Measurements from ENCODE around the gene ITPR1.

ITPR1 gene

GRCh38 chr3:4786431-4786830, 293.3 kb downstream of the ITPR1 start:
- Histone ChIP-seq H3K4me3 (ENCODE audit: low read length) (no peak overlapping the region), H3K4me1 (ENCODE audit: control insufficient read depth, insufficient read depth, low read length) (no peaks in the 10 kb centered on the region), H3K9ac (ENCODE audit: low read length) (no peak overlapping the region), H3K36me3 (ENCODE audit: control insufficient read depth, insufficient read depth, low read length, severe bottlenecking) (peaks cover 13% of the 10 kb centered on the region), H3K9me3 (ENCODE audit: control insufficient read depth, low read length) (peaks cover 8% of the 10 kb centered on the region), H3K27me3 (replicated peaks; ENCODE audit: control insufficient read depth, insufficient read depth, low read length) (no peaks in the 10 kb centered on the region)
- DNase-seq (ENCODE audit: low read depth), result no peak

DNA sequence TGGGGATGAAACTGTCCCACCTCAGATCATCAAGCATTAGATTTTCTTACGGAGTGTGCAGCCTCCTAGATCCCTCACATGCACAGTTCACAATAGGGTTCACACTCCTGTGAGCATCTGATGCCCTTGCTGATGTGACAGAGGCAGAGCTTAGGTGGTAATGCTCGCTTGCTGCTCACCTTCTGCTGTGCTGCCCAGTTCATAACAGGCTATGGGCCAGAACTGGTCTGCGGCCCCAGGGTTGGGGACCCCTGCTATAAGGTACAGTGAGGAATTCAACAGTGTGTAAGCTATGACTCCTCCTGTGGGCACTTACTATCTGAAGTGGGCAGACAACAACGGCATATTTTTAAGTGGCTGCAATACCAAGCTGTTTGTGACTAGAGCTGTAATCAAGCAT, 298.2 kb downstream of the ITPR1 start:
- Histone ChIP-seq H3K9ac (ENCODE audit: low read length) (no peak overlapping the region), H3K9me3 (ENCODE audit: control insufficient read depth, low read length) (peaks cover 11% of the 10 kb centered on the region), H3K4me3 (ENCODE audit: low read length) (no peak overlapping the region), H3K36me3 (ENCODE audit: control insufficient read depth, insufficient read depth, low read length, severe bottlenecking) (peaks cover 10% of the 10 kb centered on the region), H3K27me3 (replicated peaks; ENCODE audit: control insufficient read depth, insufficient read depth, low read length) (no peaks in the 10 kb centered on the region), H3K4me1 (ENCODE audit: control insufficient read depth, insufficient read depth, low read length) (no peaks in the 10 kb centered on the region)
- DNase-seq (ENCODE audit: low read depth), result no peak

DNA sequence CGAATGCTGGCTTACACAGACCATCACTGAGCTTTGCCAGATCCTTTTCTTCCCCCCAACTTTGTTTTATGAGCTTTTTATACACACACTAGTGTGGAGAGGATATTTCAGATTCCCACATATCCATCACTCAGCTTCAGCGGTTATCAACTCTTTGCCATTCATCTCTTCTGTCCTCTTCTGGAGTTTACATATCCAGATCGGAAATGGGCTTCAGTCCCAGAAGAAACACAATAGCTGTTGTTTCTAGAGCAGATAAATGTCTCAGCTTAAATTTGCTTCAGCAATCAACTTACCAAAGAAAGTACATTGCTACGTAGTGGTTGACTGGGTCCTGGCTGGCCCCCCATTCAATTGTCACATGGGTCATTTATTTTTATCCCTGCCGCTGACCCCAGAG, 300.2 kb downstream of the ITPR1 start:
- no peaks in the 10 kb centered on the region for H3K27me3 ChIP-seq (replicated peaks; ENCODE audit: control insufficient read depth, insufficient read depth, low read length)
- H3K36me3 ChIP-seq (ENCODE audit: control insufficient read depth, insufficient read depth, low read length, severe bottlenecking), result peaks cover 10% of the 10 kb centered on the region
- H3K9ac ChIP-seq (ENCODE audit: low read length), result no peak overlapping the region
- peaks cover 27% of the 10 kb centered on the region for H3K9me3 ChIP-seq (ENCODE audit: control insufficient read depth, low read length)
- no peak for DNase-seq (ENCODE audit: low read depth)
- H3K4me1 ChIP-seq (ENCODE audit: control insufficient read depth, insufficient read depth, low read length), result no peaks in the 10 kb centered on the region
- H3K4me3 ChIP-seq (ENCODE audit: low read length), result no peak overlapping the region

DNA sequence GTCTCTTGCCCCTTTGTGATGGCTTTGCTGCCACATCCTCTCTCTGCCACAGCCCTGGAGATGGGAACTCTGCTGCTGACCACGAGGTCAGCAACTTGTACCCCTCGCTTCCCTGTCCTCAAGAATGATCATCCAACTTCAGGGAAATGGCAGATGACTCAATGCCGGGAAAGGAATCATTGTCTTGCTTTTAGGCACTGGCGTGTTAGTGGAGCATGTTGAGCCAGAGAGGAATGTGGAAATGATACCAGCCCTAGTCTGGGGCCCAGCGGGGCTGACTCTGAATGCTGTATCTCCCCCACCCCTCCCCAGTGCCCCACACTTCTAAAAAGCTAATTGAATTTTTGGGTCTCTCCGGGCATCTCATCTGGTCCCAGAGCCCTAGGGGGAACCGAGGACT, 301.2 kb downstream of the ITPR1 start:
- no peak for DNase-seq (ENCODE audit: low read depth)
- Histone ChIP-seq H3K36me3 (ENCODE audit: control insufficient read depth, insufficient read depth, low read length, severe bottlenecking) (peaks cover 10% of the 10 kb centered on the region), H3K9me3 (ENCODE audit: control insufficient read depth, low read length) (peaks cover 27% of the 10 kb centered on the region), H3K27me3 (replicated peaks; ENCODE audit: control insufficient read depth, insufficient read depth, low read length) (no peaks in the 10 kb centered on the region), H3K4me1 (ENCODE audit: control insufficient read depth, insufficient read depth, low read length) (no peaks in the 10 kb centered on the region), H3K9ac (ENCODE audit: low read length) (no peak overlapping the region), H3K4me3 (ENCODE audit: low read length) (no peak overlapping the region)

- peaks cover 27% of the 10 kb centered on the region for H3K9me3 ChIP-seq (ENCODE audit: control insufficient read depth, low read length)
- no peak for DNase-seq (ENCODE audit: low read depth)
Measured at GRCh38 chr3:4794798-4795197, 301.6 kb downstream of the ITPR1 start.

GRCh38 chr3:4795905-4796304, 302.8 kb downstream of the ITPR1 start:
- Histone ChIP-seq H3K4me1 (ENCODE audit: control insufficient read depth, insufficient read depth, low read length) (no peaks in the 10 kb centered on the region), H3K9me3 (ENCODE audit: control insufficient read depth, low read length) (peaks cover 24% of the 10 kb centered on the region), H3K36me3 (ENCODE audit: control insufficient read depth, insufficient read depth, low read length, severe bottlenecking) (peaks cover 4% of the 10 kb centered on the region), H3K9ac (ENCODE audit: low read length) (no peak overlapping the region), H3K27me3 (replicated peaks; ENCODE audit: control insufficient read depth, insufficient read depth, low read length) (no peaks in the 10 kb centered on the region), H3K4me3 (ENCODE audit: low read length) (no peak overlapping the region)
- no peak for DNase-seq (ENCODE audit: low read depth)

More at GRCh38 chr3:4794798-4795197, 301.6 kb downstream of the ITPR1 start:
- H3K4me1 ChIP-seq (ENCODE audit: control insufficient read depth, insufficient read depth, low read length), result no peaks in the 10 kb centered on the region
- H3K9ac ChIP-seq (ENCODE audit: low read length), result no peak overlapping the region
- peaks cover 10% of the 10 kb centered on the region for H3K36me3 ChIP-seq (ENCODE audit: control insufficient read depth, insufficient read depth, low read length, severe bottlenecking)
- H3K4me3 ChIP-seq (ENCODE audit: low read length), result no peak overlapping the region
- no peaks in the 10 kb centered on the region for H3K27me3 ChIP-seq (replicated peaks; ENCODE audit: control insufficient read depth, insufficient read depth, low read length)

GRCh38 chr3:4797201-4797705, 304.1 kb downstream of the ITPR1 start:
- H3K27me3 ChIP-seq (replicated peaks; ENCODE audit: control insufficient read depth, insufficient read depth, low read length), result no peaks in the 10 kb centered on the region
- DNase-seq (ENCODE audit: low read depth), result peak; percentile 11
- H3K4me1 ChIP-seq (ENCODE audit: control insufficient read depth, insufficient read depth, low read length), result no peaks in the 10 kb centered on the region
- H3K36me3 ChIP-seq (ENCODE audit: control insufficient read depth, insufficient read depth, low read length, severe bottlenecking), result no peaks in the 10 kb centered on the region
- no peak overlapping the region for H3K9ac ChIP-seq (ENCODE audit: low read length)
- H3K4me3 ChIP-seq (ENCODE audit: low read length), result no peak overlapping the region
- peaks cover 18% of the 10 kb centered on the region for H3K9me3 ChIP-seq (ENCODE audit: control insufficient read depth, low read length)

DNA sequence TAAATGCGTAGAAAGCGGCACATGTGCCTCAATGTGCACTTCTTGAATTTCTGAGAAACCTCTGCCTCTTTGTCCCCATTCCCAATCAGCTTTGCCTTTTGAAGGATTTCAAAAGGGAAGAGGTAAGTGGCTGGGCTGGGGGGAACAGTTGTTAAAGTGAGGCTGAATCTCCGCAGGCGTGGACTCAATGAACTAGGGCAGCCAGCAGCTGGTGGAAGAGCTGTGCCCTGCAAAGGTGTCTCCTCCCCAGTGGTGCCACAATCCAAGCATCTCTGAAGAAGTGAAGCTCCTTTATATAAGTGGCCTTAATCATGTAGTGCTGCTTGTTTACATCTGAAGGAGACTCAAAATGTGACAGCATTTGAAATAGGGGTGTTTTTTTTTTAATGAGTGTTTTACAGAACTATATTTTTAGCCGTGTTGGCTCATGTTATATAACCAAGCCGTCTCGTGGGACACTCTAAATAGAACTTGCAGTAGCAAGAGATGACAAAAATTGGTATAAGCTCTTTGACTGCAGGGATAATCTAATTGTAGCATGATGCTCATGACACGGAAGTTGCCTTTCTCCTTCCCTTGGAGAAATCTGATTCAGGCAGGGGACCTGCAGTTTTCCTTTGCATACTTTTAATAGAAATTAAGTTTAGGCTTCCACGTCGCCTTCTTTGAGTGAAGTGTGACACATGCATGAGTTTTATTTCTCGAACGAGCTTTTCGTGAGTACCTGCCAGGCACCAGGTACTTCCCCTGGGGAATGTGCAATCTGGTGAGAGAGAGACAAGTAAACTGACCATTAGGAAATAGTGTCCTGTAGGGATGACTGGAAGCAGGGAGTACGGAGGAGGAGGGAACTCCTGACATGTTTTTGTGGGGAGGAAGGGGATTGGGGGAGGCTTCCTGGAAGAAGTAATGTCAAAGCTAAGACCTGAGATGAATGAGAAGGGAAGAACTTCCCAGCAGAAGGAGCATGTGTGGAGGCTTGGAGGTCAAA, 306.4 kb downstream of the ITPR1 start:
- Histone ChIP-seq H3K9ac (ENCODE audit: low read length) (no peak overlapping the region), H3K36me3 (ENCODE audit: control insufficient read depth, insufficient read depth, low read length, severe bottlenecking) (no peaks in the 10 kb centered on the region), H3K4me3 (ENCODE audit: low read length) (no peak overlapping the region), H3K27me3 (replicated peaks; ENCODE audit: control insufficient read depth, insufficient read depth, low read length) (no peaks in the 10 kb centered on the region), H3K4me1 (ENCODE audit: control insufficient read depth, insufficient read depth, low read length) (no peaks in the 10 kb centered on the region), H3K9me3 (ENCODE audit: control insufficient read depth, low read length) (peaks cover 18% of the 10 kb centered on the region)
- DNase-seq (ENCODE audit: low read depth), result no peak

DNA sequence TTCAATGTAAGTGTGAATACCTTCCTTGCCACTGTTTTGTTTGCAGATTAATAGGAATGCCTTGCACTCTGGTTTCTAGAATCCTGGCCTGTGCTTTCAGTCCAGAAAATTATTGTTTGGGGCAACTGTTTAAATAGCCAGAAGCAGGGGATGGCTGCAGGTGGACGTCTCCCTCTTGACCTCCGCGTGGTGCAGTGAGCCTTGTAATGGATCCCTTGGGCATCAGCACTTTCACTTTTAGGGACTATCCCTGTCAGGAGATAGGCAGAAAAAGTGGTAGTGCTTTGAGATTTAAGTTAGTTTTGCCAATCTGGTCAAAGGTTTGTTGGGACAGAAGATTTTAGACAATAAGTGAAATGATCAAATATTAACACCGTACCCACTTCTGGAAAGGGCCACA, 307.4 kb downstream of the ITPR1 start:
- DNase-seq (ENCODE audit: low read depth), result no peak
- Histone ChIP-seq H3K9me3 (ENCODE audit: control insufficient read depth, low read length) (peaks cover 18% of the 10 kb centered on the region), H3K27me3 (replicated peaks; ENCODE audit: control insufficient read depth, insufficient read depth, low read length) (no peaks in the 10 kb centered on the region), H3K9ac (ENCODE audit: low read length) (no peak overlapping the region), H3K36me3 (ENCODE audit: control insufficient read depth, insufficient read depth, low read length, severe bottlenecking) (no peaks in the 10 kb centered on the region), H3K4me1 (ENCODE audit: control insufficient read depth, insufficient read depth, low read length) (no peaks in the 10 kb centered on the region), H3K4me3 (ENCODE audit: low read length) (no peak overlapping the region)

GRCh38 chr3:4801892-4802291, 308.7 kb downstream of the ITPR1 start:
- H3K4me1 ChIP-seq (ENCODE audit: control insufficient read depth, insufficient read depth, low read length), result no peaks in the 10 kb centered on the region
- no peak overlapping the region for H3K4me3 ChIP-seq (ENCODE audit: low read length)
- peaks cover 11% of the 10 kb centered on the region for H3K9me3 ChIP-seq (ENCODE audit: control insufficient read depth, low read length)
- H3K27me3 ChIP-seq (replicated peaks; ENCODE audit: control insufficient read depth, insufficient read depth, low read length), result no peaks in the 10 kb centered on the region
- H3K9ac ChIP-seq (ENCODE audit: low read length), result no peak overlapping the region
- H3K36me3 ChIP-seq (ENCODE audit: control insufficient read depth, insufficient read depth, low read length, severe bottlenecking), result no peaks in the 10 kb centered on the region
- DNase-seq (ENCODE audit: low read depth), result no peak

DNA sequence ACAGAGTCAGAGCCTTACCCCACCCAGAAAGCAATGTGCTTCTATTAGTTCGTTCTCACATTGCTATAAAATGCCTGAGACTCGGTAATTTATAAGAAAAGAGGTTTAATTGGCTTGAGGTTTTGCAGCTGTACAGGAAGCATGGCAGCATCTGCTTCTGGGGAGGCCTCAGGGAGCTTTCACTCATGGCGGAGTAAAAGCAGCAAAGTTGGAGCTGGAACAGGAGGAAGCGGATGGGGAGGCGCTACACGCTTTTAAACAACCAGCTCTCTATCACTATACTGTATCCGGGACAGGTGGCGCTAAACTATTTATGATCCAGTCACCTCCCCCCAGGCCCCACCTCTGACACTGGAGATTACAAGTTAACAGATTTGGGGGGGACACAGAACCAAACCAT, 309.8 kb downstream of the ITPR1 start:
- no peaks in the 10 kb centered on the region for H3K4me1 ChIP-seq (ENCODE audit: control insufficient read depth, insufficient read depth, low read length)
- DNase-seq (ENCODE audit: low read depth), result no peak
- H3K9me3 ChIP-seq (ENCODE audit: control insufficient read depth, low read length), result peaks cover under 1% of the 10 kb centered on the region
- H3K36me3 ChIP-seq (ENCODE audit: control insufficient read depth, insufficient read depth, low read length, severe bottlenecking), result no peaks in the 10 kb centered on the region
- H3K4me3 ChIP-seq (ENCODE audit: low read length), result no peak overlapping the region
- no peaks in the 10 kb centered on the region for H3K27me3 ChIP-seq (replicated peaks; ENCODE audit: control insufficient read depth, insufficient read depth, low read length)
- no peak overlapping the region for H3K9ac ChIP-seq (ENCODE audit: low read length)

All from adipocyte (in vitro differentiated cells).